ENCODE results near the gene HGD.
"Not testable (repeated sequence)": the region's sequence is repeated elsewhere in the genome, so short reads cannot be mapped to it uniquely, and the experiment has no call there.

HGD gene

GRCh38 chr3:120678984-120679383 lies 3.1 kb downstream of the HGD start:
- no peak for DNase-seq

GRCh38 chr3:120678331-120678947 lies 3.6 kb downstream of the HGD start:
- DNase-seq: no peak

GRCh38 chr3:120677193-120677592 lies 4.8 kb downstream of the HGD start:
- DNase-seq: not testable (repeated sequence)

- no peak for DNase-seq
Measured at GRCh38 chr3:120673116-120673515, 8.9 kb downstream of the HGD start.

- no peak for DNase-seq
Measured at GRCh38 chr3:120670576-120670975, 11.5 kb downstream of the HGD start.

GRCh38 chr3:120664926-120665325 lies 17.1 kb downstream of the HGD start:
- DNase-seq: no peak

GRCh38 chr3:120661945-120662344 lies 20.1 kb downstream of the HGD start:
- no peak for DNase-seq

GRCh38 chr3:120661106-120661905 lies 20.7 kb downstream of the HGD start:
- no peak for DNase-seq

- DNase-seq: no peak
Measured at GRCh38 chr3:120659834-120660233, 22.2 kb downstream of the HGD start.

- no peak for DNase-seq
Measured at GRCh38 chr3:120659285-120659684, 22.8 kb downstream of the HGD start.

GRCh38 chr3:120652896-120653545 lies 29.0 kb downstream of the HGD start:
- no peak for DNase-seq

GRCh38 chr3:120652281-120652680 lies 29.8 kb downstream of the HGD start:
- DNase-seq: no peak

GRCh38 chr3:120650311-120650710 lies 31.7 kb downstream of the HGD start:
- DNase-seq: no peak

GRCh38 chr3:120649830-120650233 lies 32.2 kb downstream of the HGD start:
- no peak for DNase-seq

- DNase-seq: no peak
Measured at GRCh38 chr3:120648290-120648689, 33.7 kb downstream of the HGD start.

- no peak for DNase-seq
Measured at GRCh38 chr3:120646771-120647432, 35.1 kb downstream of the HGD start.

GRCh38 chr3:120645083-120645845 lies 36.8 kb downstream of the HGD start:
- no peak for DNase-seq

GRCh38 chr3:120642368-120642948 lies 39.6 kb downstream of the HGD start:
- no peak for DNase-seq

- no peak for DNase-seq
Measured at GRCh38 chr3:120641696-120642246, 40.3 kb downstream of the HGD start.

- DNase-seq: no peak
Measured at GRCh38 chr3:120640231-120640630, 41.8 kb downstream of the HGD start.

GRCh38 chr3:120638820-120639219 lies 43.2 kb downstream of the HGD start:
- DNase-seq: not testable (repeated sequence)
